GM19239 (cell line): ENCODE measurements around the gene IQCM.

ENCODE experiments used
- DNase-seq: peaks from one replicate; pipeline ENCODE4 v3.0.0; 2011; ENCODE audit warnings: low spot score; ENCODE audit not compliant: insufficient read length
- FAIRE-seq: peaks from 2 replicates; lab custom pipeline; 2011; peaks lifted over from hg19 to GRCh38; lab: Jason Lieb, UNC

IQCM gene, protein sequence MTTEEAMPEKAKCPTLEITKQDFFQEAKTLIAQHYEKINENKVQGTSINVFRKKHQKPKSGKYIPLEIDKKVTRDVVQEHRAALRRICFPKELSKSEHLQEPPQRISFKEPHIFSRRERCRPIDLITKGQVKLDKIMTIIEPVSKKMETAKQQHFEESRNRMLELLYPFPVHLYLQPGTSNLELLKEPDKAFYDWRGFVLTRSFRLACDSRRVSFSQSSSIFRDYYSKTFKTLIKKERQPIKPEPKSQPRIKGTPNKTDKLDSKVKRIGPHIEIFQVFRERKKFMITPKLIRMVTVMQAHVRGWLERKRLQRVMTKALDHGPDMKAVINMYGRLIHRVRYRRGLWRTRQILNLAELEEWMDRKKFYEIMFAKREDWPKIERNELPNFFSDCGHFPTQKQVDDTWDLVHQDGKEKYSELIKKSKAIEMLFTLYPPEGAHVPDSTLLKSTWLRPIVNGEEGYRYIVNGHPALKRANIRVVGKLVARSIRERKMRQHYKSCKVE

GRCh38 chr4:149815743-149816142, at the start of gene IQCM:
Gene IQCM, minus strand, starts transcription at chr4:149815843. Its CDS starts 73,152 bp downstream, at chr4:149742691.
- FAIRE-seq = no peak

GRCh38 chr4:149857446-149857845, 41.8 kb upstream of the IQCM start:
- no peak for DNase-seq
- FAIRE-seq = no peak

More at GRCh38 chr4:149815743-149816142, at the start of gene IQCM:
- no peak for DNase-seq

- FAIRE-seq (no peak), DNase-seq (no peak)
Observed at GRCh38 chr4:149845743-149846142, 30.1 kb upstream of the IQCM start.

GRCh38 chr4:149841686-149842085, 26.0 kb upstream of the IQCM start:
- FAIRE-seq = peak; percentile 11

GRCh38 chr4:149838036-149838435, 22.4 kb upstream of the IQCM start:
- FAIRE-seq = no peak
- no peak for DNase-seq

More at GRCh38 chr4:149841686-149842085, 26.0 kb upstream of the IQCM start:
- DNase-seq = no peak

GRCh38 chr4:149836546-149836945, 20.9 kb upstream of the IQCM start:
- no peak for FAIRE-seq
- DNase-seq = no peak

- FAIRE-seq (no peak), DNase-seq (no peak)
Observed at GRCh38 chr4:149835280-149835679, 19.6 kb upstream of the IQCM start.

GRCh38 chr4:149831656-149832208, 16.1 kb upstream of the IQCM start:
- no peak for DNase-seq
- no peak for FAIRE-seq

DNA sequence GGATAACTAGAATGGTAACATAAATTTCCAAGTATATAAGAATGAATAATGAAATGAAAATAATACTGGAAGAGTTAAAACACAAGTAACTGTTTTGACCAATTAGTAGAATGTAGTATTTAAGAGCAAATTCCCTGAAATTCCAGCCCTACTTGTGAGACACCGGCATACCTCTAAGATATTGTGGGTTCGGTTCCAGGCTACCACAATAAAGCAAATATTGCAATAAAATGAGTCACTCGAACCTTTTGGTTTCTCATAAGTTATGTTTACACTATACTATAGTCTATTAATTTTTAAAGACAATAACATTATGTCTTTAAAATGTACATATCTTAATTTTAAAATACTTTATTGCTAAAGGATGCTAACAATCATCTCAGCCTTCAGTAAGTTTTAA, 15.2 kb upstream of the IQCM start:
- DNase-seq = no peak
- FAIRE-seq = no peak

DNA sequence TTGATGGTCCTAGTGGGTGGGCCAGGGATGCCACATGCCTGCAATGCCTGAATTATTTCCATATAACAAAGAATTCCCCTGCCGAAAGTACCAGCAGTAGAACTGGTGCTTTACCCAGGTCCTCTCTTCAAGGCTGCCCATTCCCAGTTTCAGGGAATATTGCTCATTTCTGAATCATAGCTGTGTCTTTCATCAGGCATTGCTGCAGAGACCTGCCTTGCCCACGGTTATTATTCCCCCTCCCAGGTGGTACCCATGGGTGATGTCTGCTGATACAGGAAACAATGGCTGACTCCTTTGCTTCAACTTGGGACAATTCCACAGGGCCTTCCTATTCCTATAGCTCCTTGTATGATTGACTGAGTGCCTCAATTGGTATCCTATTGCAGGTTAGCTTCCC, 9.7 kb upstream of the IQCM start:
- DNase-seq (no peak), FAIRE-seq (no peak)

DNA sequence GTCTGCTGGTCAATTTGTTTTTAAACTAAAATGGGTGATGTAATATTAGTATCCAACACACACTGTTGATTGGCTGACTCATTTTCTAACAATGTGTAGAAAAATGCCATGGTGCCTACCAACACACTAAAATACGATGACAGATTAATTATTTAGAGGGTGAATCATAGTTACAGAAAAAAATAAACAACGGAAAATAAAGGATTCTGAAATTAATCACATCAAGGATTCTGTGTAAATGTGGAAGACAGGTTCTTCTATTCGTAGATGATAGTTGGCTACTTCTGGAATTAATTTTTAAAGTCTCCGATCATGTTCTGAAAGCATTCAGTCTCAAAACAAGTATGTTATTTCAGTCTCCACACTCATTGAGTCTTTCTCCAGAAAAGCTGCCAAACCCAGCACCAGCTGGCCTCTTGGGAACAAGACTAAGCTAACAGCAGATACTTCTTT, 8.2 kb upstream of the IQCM start:
- DNase-seq (no peak), FAIRE-seq (no peak)

DNA sequence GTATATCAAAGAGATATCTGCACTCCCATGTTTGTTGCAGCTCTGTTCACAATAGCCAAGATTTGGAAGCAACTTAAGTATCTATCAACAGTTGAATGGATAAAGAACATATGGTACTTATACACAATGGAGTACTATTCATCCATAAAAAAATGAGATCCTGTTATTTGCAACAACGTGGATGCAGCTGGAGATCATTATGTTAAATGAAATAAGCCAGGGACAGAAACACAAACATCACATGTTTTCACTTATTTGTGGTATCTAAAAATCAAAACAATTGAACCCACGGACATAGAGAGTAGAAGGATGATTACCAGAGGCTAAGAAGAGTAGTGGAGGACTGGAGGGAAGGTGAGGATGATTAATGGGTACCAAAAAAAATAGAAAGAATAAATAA, 14.2 kb downstream of the IQCM start:
- FAIRE-seq (no peak), DNase-seq (no peak)

DNA sequence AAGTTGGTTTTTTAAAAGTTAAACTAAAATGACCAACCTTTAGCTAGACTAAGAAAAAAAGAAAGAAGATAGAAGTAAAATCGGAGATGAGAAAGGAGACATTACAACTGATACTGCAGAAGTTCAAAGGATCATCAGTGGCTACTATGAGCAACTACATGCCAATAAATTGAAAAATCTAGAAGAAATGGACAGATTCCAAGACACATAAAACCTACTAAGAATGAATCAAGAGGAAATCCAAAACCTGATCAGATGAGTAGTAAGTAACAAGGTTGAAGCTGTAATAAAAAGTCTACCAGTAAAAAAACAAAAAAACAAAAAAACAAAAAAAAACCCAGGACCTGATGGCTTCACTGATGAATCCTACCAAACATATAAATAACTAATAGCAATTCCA, 16.1 kb downstream of the IQCM start:
- FAIRE-seq (no peak), DNase-seq (no peak)

DNA sequence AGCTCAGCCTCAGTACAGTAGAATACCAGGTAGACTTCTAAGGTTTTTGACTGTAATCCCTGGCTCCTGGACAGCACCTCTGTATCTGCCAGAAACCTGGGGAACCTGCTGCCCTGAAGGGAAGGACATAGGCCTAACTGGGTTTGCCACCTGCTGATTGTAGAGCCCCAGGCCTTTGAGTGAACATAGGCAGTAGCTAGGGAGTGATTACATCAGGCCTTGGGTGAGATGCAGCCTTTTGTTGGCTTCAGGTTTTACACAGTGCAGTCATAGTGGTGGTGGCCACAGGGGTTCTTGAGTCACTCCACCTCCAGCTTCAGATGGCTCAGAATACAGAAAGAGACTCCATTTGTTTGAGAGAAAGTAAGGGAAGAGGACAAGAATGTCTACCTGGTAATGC, 19.3 kb downstream of the IQCM start:
- no peak for DNase-seq
- FAIRE-seq = no peak

- no peak for DNase-seq
- no peak for FAIRE-seq
Observed at GRCh38 chr4:149795256-149795655, 20.4 kb downstream of the IQCM start.

- DNase-seq (no peak), FAIRE-seq (peak; percentile 11)
Observed at GRCh38 chr4:149794352-149794751, 21.3 kb downstream of the IQCM start.

DNA sequence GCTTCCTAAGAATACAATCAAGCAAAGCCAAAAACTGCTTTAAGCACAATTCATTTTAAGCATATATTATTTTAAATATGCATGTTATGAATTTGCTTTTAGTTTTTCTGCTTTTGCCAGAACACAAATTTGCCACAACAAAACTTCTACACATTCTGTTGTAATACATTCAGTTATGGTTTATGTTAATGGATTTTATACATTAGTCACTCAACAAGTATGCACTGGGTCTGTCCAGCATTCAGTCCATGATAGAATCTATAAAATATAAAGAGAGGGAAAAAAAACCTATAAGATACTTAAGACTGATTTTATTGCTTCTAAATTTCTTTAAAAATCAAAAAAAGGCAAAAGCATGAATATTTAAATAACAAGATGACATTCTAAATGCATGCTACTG, 22.2 kb downstream of the IQCM start:
- no peak for DNase-seq
- FAIRE-seq = no peak

GRCh38 chr4:149791851-149792250, 23.8 kb downstream of the IQCM start:
- DNase-seq (no peak), FAIRE-seq (no peak)

DNA sequence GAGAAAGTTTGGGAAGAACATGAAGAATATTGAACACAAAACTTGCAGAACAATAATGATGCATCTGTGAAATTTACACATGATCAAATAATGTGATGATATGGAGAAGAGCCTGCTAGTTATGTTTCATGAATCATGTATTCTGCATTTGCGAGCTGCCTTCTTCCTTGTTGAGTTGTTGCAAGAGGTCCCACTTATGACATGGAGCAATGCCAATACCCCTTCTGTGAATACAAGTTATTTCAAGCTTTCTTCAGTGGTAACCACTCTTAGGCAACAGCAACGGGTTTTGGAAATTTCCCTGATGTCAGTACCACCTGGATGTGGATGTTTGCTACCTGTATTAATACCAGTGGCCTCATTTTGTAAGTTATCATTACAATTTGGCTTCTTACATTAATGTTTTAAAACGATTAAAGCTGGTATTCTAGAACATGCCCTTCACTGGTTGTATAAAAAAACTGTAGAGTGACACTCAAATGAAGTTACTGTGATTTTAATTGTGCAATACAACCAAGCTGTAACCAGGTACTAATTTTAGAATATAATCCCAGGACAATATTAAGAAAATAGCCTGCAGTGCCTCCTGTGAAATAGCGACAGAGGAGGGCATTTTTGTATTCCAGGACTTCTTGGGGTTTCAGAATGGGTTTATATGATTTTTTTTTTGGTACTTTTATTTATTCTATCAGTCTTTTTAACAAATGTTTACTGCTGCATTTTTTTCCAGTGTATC, 25.3 kb downstream of the IQCM start:
- FAIRE-seq = no peak

GRCh38 chr4:149788300-149788699, 27.3 kb downstream of the IQCM start:
- no peak for FAIRE-seq
- no peak for DNase-seq

More for the DNA sequence above, 25.3 kb downstream of the IQCM start:
- no peak for DNase-seq
